Fibroblast of skin of left quadriceps (primary cell): ENCODE measurements around the gene PTGER3.

Experiments used
- DNase-seq, 2 experiments: peaks; one replicate each; pipeline ENCODE4 v3.0.0-alpha.2; 2013; ENCODE audit warnings: low read depth in 2 of 2

PTGER3 gene

DNA sequence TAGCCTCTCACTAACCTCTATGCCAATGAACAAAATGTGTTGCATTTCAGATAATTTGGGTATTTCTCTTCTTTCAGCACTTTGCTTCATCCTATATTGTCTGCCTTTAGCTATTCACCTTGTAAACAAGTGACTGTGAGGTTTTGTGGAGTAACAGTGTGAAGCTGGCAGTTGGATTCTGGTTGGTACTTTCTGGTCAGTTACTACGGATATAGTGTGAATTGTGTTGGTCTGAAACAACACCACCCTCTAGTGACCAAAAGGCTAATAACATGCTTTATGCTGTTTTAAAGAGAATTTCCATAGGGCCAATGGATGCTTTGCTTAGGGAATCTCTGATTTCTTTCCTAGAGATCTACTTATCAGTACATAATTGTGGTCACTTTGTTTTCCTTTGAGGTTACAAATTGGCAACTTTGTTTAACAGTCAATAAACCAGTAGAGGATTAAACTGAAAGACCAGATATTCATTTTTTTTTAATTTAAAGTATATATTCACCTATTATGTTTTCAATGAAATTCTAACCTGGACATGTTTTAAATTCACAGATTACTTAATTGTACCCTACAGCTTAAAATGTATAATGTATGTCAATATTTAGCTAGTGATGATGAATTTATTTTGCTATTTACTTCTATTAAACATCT lies 2.5 kb upstream of the PTGER3 start:
- peak; percentile 33 to 38 for DNase-seq

GRCh38 chr1:71046891-71047634 lies 553 bp downstream of the PTGER3 start:
- DNase-seq, result no peak

- no peak for DNase-seq
Observed at GRCh38 chr1:71045463-71046028, 2.1 kb downstream of the PTGER3 start.

DNA sequence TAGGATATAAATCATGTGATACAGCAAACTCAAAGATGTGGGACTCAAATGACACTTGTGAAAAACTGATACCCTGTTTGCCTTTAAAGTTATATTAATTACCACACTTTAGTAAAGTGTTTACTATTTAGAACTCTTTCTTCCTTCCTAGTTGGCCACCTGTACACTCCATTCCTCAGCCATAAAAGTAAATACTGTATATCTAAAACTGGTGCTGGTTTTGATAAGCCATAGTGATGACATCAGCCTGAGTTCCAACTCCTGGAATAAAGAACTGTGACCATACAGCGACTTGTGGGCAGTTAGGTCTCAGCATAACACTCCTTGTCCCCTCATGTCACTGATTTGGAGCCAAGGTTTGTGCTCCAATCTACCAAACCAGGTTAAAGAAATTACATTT lies 2.8 kb downstream of the PTGER3 start:
- no peak for DNase-seq

- DNase-seq, result no peak
Observed at GRCh38 chr1:71043065-71043464, 4.6 kb downstream of the PTGER3 start.

DNA sequence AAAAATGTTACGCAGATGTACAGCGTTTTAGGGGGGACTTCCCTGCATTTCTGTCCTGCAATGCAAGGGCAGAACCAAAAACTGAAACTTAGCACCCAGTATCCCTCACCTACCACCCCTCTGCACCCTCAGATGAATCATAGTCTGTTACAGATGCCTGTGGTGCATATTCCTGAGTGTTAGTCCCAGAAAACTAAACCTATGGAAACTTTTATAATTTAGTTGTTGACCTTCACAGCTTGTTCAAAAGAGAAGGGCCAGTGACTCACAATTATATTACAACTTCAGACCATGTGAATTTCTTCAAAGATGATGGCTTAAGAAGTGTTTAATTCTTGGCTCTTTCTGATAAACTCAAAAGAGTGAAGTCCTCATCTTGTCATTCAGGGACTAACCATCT lies 5.8 kb downstream of the PTGER3 start:
- no peak for DNase-seq

GRCh38 chr1:71039661-71040262 lies 7.9 kb downstream of the PTGER3 start:
- DNase-seq, result no peak

- DNase-seq, result no peak
Observed at GRCh38 chr1:71038942-71039341, 8.7 kb downstream of the PTGER3 start.

DNA sequence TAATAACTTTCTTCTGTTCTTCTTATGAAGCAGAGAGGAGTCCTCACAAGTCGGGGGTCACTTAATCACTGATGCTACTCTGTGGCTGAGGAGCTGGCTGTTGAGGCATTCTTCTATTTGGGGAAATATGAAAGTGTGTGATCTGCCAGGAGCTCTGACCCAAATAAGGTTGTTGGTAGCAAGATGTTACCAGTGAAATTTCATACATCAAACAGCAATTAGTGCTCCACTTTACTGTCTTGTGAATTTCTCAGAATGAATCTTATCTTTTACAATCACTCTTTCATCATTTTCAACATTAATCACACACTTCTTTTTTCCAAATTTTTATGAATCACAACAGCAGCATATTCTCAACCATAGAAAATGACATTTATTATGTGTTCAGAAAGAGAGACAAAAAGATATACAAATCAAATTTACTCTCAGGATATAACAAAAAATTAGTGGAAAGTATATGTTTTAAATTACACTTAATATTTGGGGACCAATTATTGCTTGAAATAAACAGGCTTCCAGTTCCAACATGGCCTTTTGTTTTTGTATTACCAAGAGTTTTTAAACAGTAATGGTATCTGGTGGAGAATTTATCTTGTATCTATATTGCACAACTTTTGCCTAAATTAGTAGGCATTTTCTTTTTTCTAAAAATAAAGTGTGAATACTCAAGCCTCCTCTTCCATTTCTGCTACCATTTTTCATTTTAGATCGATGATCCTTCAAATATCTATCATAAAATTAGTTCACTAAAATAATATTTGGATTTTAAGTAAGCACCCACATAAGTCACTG lies 9.6 kb downstream of the PTGER3 start:
- DNase-seq, result no peak

- no peak for DNase-seq
Observed at GRCh38 chr1:71037066-71037465, 10.6 kb downstream of the PTGER3 start.

DNA sequence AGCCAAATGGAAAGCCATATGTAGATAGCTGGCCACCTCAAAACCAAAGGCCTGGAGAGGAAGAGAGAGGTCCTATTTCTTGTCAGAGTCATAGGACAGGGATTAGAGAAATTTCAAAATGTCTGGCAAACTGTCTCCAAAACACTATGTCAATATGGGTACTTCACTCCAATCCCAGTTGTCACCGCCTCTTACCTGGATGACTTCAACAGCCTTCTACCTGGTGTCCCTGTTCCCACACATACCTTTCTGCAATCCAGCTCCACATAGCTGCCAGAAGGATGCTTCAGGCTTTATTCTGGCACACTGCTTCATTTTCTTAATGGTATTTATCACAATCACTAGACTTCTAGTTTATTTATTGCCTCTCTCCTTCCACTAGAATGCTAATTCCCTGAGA lies 14.5 kb downstream of the PTGER3 start:
- no peak for DNase-seq

DNA sequence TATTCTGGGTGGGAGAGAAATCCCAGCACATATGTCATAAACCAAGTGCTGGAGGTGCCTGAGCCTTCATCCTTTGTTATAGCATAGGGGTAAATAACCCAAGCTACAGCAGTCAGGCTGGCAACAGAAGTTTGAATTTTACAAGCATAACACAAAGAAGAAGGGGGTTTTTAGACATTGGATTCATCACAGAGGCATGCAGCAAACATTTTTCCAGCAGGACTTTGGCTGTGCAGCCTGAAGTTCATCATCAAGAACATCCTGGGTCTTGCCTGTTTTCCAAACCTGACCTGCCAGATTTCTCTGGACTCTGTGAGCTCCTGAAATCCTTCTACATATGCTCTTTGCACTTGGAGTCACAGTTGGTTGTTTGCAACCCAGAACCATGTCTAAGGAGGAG lies 16.2 kb downstream of the PTGER3 start:
- peak in 1 of 2 experiments; percentile 13 for DNase-seq

DNA sequence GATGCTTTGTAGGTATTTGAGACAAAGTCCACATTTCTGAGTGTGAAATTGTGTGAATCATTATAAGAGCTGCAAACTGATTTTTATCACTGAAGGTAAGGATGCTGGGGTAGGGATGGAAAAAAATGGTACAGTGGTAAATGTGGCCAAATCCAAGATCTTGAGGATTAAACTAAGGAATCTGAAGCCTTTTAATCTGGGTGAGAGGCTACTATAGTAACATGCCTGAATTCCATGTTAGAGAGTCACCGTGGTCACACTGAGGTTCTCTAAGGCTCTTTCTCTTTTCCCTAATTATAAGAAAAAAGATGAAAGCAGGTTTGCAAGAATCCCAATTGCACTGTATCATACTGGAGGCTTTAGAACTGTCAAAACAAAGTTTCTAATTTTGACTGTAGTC lies 17.6 kb downstream of the PTGER3 start:
- no peak for DNase-seq

GRCh38 chr1:71028981-71029380 lies 18.6 kb downstream of the PTGER3 start:
- DNase-seq, result no peak

DNA sequence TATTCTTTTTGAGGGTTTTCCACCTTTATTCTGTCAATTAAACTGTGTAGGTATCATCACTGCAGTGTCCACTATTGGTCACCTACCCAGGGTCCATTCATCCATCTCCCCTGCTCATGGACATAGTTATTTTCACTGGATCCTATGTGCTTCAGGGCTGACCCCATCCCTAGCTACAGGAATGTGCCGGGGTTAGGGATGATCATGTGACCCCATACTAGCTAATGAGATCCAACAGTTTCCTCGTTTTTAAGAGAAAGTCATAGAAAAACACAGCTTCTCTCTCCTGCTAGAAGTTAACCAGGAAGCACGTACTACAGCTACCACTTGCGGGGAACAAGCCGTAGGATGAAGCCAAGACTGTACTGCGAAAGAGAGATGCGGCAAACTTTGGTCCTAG lies 19.6 kb downstream of the PTGER3 start:
- DNase-seq, result no peak

DNA sequence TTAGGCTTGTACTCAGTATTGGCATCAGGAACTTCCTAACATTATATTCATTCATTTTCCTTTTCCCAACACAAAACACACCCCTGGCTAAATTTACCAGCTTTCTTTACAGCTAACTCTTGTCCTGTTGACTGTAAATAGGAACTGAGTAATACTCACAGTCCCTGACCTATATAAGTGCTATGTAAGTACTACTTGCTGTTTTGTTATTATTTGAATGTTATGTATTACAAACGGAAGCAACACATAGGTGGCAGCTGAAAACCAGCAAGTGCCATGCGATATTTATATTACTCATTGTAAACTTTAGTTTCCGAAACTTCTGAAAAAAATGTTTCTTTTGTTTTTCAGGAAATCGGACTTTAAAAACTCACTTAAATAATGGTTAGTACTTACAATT lies 21.5 kb downstream of the PTGER3 start:
- no peak for DNase-seq

GRCh38 chr1:71023515-71023914 lies 24.1 kb downstream of the PTGER3 start:
- no peak for DNase-seq

- DNase-seq, result no peak
Observed at GRCh38 chr1:71019233-71019969, 28.2 kb downstream of the PTGER3 start.

GRCh38 chr1:71018791-71019190 lies 28.8 kb downstream of the PTGER3 start:
- no peak for DNase-seq

DNA sequence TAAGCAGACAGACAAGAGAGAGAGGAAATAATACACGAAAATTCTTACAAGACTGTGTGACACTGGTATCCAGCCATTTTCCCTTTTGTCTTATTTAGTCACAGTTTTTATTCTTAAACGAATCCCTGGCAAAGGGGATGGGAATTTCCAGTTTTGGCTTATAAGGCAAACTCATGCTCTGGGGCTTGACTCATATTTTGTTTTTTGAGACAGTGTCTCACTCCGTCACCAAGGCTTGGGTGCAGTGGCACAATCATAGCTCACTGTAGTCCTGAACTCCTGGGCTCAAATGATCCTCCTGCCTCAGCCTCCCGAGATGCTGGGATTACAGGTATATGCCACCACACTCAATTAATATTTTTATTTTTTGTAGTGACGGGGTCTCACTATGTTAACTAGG lies 31.9 kb downstream of the PTGER3 start:
- DNase-seq, result no peak

DNA sequence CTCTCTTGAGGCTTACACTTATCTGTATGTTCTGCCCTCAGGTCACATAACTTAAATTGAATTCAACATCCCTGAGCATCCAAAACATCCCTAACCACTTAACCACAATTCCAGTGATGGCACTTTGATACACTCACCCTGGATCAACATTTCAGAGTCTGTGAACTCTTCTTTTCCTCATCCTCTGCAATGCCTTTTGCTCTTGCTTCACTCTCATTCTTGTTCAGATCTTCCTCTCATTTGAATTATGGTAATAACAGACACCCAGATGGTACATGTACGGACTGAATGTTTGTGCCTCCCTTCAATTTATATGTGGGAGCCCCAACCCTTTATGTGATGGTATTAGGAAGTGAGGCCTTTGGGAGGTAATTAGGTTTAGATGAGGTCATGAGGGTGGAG lies 33.4 kb downstream of the PTGER3 start:
- DNase-seq, result peak; percentile 20
